ENCODE data around the gene ZNF292.
"Not testable (repeated sequence)": the region's sequence is repeated elsewhere in the genome, so short reads cannot be mapped to it uniquely, and the experiment has no call there.

ZNF292 gene

GRCh38 chr6:87297119-87297518 lies 141.8 kb downstream of the ZNF292 start:
- H3K14ac ChIP-seq (ENCODE audit: low read length): no peak overlapping the region
- no peaks in the 10 kb centered on the region for H3K79me2 ChIP-seq (ENCODE audit: control insufficient read depth, insufficient read depth, low read length, poor library complexity)
- no peaks in the 10 kb centered on the region for H3K4me1 ChIP-seq (ENCODE audit: control insufficient read depth in 1 of 2, insufficient read depth in 2 of 2, low read length in 2 of 2)
- no peak overlapping the region for H2AFZ ChIP-seq (ENCODE audit: insufficient read depth, low read length, poor library complexity)
- WGBS (ENCODE audit: extremely low coverage, insufficient coverage, insufficient read length): no CpG with 5 or more reads among the region's 1 CpG
- no peak overlapping the region for H3K9ac ChIP-seq (ENCODE audit: low read length)
- H4K8ac ChIP-seq (ENCODE audit: low read depth, low read length): no peak overlapping the region
- no peak overlapping the region for H2AK5ac ChIP-seq (ENCODE audit: low read length)
- no peaks in the 10 kb centered on the region for H3K79me1 ChIP-seq (ENCODE audit: low read length)
- no peak overlapping the region for H3K27ac ChIP-seq (ENCODE audit: low read depth, low read length)
- DNase-seq: peak in 1 of 2 donors; percentile 61
- no peak overlapping the region for H3K18ac ChIP-seq (ENCODE audit: low read length)
- H3K4me3 ChIP-seq (ENCODE audit: low read depth, low read length): no peak overlapping the region
- H3K4ac ChIP-seq (ENCODE audit: low read depth, low read length): no peak overlapping the region
- H3K23ac ChIP-seq (ENCODE audit: low read length): no peak overlapping the region
- H3K4me2 ChIP-seq (ENCODE audit: low read length): no peak overlapping the region
- H3K9me3 ChIP-seq (ENCODE audit: insufficient read depth, low read depth, low read length): no peaks in the 10 kb centered on the region
- H4K91ac ChIP-seq (ENCODE audit: low read depth, low read length): no peak overlapping the region
- no peak overlapping the region for H4K12ac ChIP-seq (ENCODE audit: low read depth, low read length)
- no peaks in the 10 kb centered on the region for H3K36me3 ChIP-seq (ENCODE audit: control insufficient read depth in 1 of 2, insufficient read depth in 2 of 2, low read length in 2 of 2)
- no peak overlapping the region for H2BK120ac ChIP-seq (ENCODE audit: insufficient read depth, low read length, poor library complexity)
- H2BK5ac ChIP-seq (ENCODE audit: low read depth, low read length, poor library complexity): no peak overlapping the region
- no peaks in the 10 kb centered on the region for H3K27me3 ChIP-seq (ENCODE audit: insufficient read depth, low read length)
- no peak overlapping the region for H2BK12ac ChIP-seq (ENCODE audit: low read length)

- H3K4me2 ChIP-seq (ENCODE audit: low read length); H2BK5ac ChIP-seq (ENCODE audit: low read depth, low read length, poor library complexity); H3K79me2 ChIP-seq (ENCODE audit: control insufficient read depth, insufficient read depth, low read length, poor library complexity); H3K4me1 ChIP-seq (ENCODE audit: control insufficient read depth in 1 of 2, insufficient read depth in 2 of 2, low read length in 2 of 2); DNase-seq; H3K18ac ChIP-seq (ENCODE audit: low read length); H3K79me1 ChIP-seq (ENCODE audit: low read length); H3K27ac ChIP-seq (ENCODE audit: low read depth, low read length); H3K27me3 ChIP-seq (ENCODE audit: insufficient read depth, low read length); H3K23ac ChIP-seq (ENCODE audit: low read length); H3K9ac ChIP-seq (ENCODE audit: low read length); H2AK5ac ChIP-seq (ENCODE audit: low read length); H2BK120ac ChIP-seq (ENCODE audit: insufficient read depth, low read length, poor library complexity); H3K4me3 ChIP-seq (ENCODE audit: low read depth, low read length); H4K8ac ChIP-seq (ENCODE audit: low read depth, low read length); H4K12ac ChIP-seq (ENCODE audit: low read depth, low read length); H3K36me3 ChIP-seq (ENCODE audit: control insufficient read depth in 1 of 2, insufficient read depth in 2 of 2, low read length in 2 of 2); H2AFZ ChIP-seq (ENCODE audit: insufficient read depth, low read length, poor library complexity); H2BK12ac ChIP-seq (ENCODE audit: low read length); H3K4ac ChIP-seq (ENCODE audit: low read depth, low read length); H3K14ac ChIP-seq (ENCODE audit: low read length); H3K9me3 ChIP-seq (ENCODE audit: insufficient read depth, low read depth, low read length); H4K91ac ChIP-seq (ENCODE audit: low read depth, low read length): not testable (repeated sequence)
- no CpG with 5 or more reads among the region's 9 CpGs for WGBS (ENCODE audit: extremely low coverage, insufficient coverage, insufficient read length)
These were observed 145.9 kb downstream of the ZNF292 start for GRCh38 chr6:87301277-87301676.

- Histone ChIP-seq H3K9me3 (ENCODE audit: insufficient read depth, low read depth, low read length) (no peaks in the 10 kb centered on the region), H2BK12ac (ENCODE audit: low read length) (no peak overlapping the region)
These were observed 153.6 kb downstream of the ZNF292 start for GRCh38 chr6:87308970-87309369.

GRCh38 chr6:87312860-87313259 lies 157.5 kb downstream of the ZNF292 start:
- Histone ChIP-seq H3K14ac (ENCODE audit: low read length) (no peak overlapping the region), H2BK5ac (ENCODE audit: low read depth, low read length, poor library complexity) (no peak overlapping the region), H2BK120ac (ENCODE audit: insufficient read depth, low read length, poor library complexity) (no peak overlapping the region), H3K27ac (ENCODE audit: low read depth, low read length) (no peak overlapping the region), H2BK12ac (ENCODE audit: low read length) (no peak overlapping the region), H4K12ac (ENCODE audit: low read depth, low read length) (no peak overlapping the region), H3K79me1 (ENCODE audit: low read length) (no peaks in the 10 kb centered on the region), H3K18ac (ENCODE audit: low read length) (no peak overlapping the region), H3K79me2 (ENCODE audit: control insufficient read depth, insufficient read depth, low read length, poor library complexity) (no peaks in the 10 kb centered on the region), H3K36me3 (ENCODE audit: control insufficient read depth in 1 of 2, insufficient read depth in 2 of 2, low read length in 2 of 2) (no peaks in the 10 kb centered on the region), H2AFZ (ENCODE audit: insufficient read depth, low read length, poor library complexity) (no peak overlapping the region), H3K4ac (ENCODE audit: low read depth, low read length) (no peak overlapping the region), H4K91ac (ENCODE audit: low read depth, low read length) (no peak overlapping the region), H3K23ac (ENCODE audit: low read length) (no peak overlapping the region), H3K9me3 (ENCODE audit: insufficient read depth, low read depth, low read length) (no peaks in the 10 kb centered on the region), H2AK5ac (ENCODE audit: low read length) (no peak overlapping the region), H3K4me2 (ENCODE audit: low read length) (no peak overlapping the region), H3K4me3 (ENCODE audit: low read depth, low read length) (no peak overlapping the region), H3K27me3 (ENCODE audit: insufficient read depth, low read length) (no peaks in the 10 kb centered on the region), H3K4me1 (ENCODE audit: control insufficient read depth in 1 of 2, insufficient read depth in 2 of 2, low read length in 2 of 2) (no peaks in the 10 kb centered on the region), H4K8ac (ENCODE audit: low read depth, low read length) (no peak overlapping the region), H3K9ac (ENCODE audit: low read length) (no peak overlapping the region)
- no CpG with 5 or more reads among the region's 1 CpG for WGBS (ENCODE audit: extremely low coverage, insufficient coverage, insufficient read length)
- no peak for DNase-seq

More at GRCh38 chr6:87308970-87309369, 153.6 kb downstream of the ZNF292 start:
- Histone ChIP-seq H3K27ac (ENCODE audit: low read depth, low read length) (no peak overlapping the region), H4K91ac (ENCODE audit: low read depth, low read length) (no peak overlapping the region), H3K14ac (ENCODE audit: low read length) (no peak overlapping the region), H3K79me1 (ENCODE audit: low read length) (no peaks in the 10 kb centered on the region), H3K27me3 (ENCODE audit: insufficient read depth, low read length) (no peaks in the 10 kb centered on the region), H3K4me1 (ENCODE audit: control insufficient read depth in 1 of 2, insufficient read depth in 2 of 2, low read length in 2 of 2) (no peaks in the 10 kb centered on the region), H2AFZ (ENCODE audit: insufficient read depth, low read length, poor library complexity) (no peak overlapping the region), H3K4me2 (ENCODE audit: low read length) (no peak overlapping the region), H2BK120ac (ENCODE audit: insufficient read depth, low read length, poor library complexity) (no peak overlapping the region), H3K79me2 (ENCODE audit: control insufficient read depth, insufficient read depth, low read length, poor library complexity) (no peaks in the 10 kb centered on the region), H3K18ac (ENCODE audit: low read length) (no peak overlapping the region), H4K8ac (ENCODE audit: low read depth, low read length) (no peak overlapping the region), H2AK5ac (ENCODE audit: low read length) (no peak overlapping the region), H3K4me3 (ENCODE audit: low read depth, low read length) (no peak overlapping the region), H3K36me3 (ENCODE audit: control insufficient read depth in 1 of 2, insufficient read depth in 2 of 2, low read length in 2 of 2) (no peaks in the 10 kb centered on the region), H3K9ac (ENCODE audit: low read length) (no peak overlapping the region), H3K4ac (ENCODE audit: low read depth, low read length) (no peak overlapping the region), H2BK5ac (ENCODE audit: low read depth, low read length, poor library complexity) (no peak overlapping the region), H4K12ac (ENCODE audit: low read depth, low read length) (no peak overlapping the region), H3K23ac (ENCODE audit: low read length) (no peak overlapping the region)
- WGBS (ENCODE audit: extremely low coverage, insufficient coverage, insufficient read length): no CpG with 5 or more reads among the region's 4 CpGs
- peak; percentile 50 to 65 for DNase-seq

All from trophoblast cell (in vitro differentiated cells and primary cell).